ENCODE data around the gene PLEKHM3. TPM values are rescaled to one million over a fixed set of nuclear protein-coding genes. Genes with fewer than 3 reads are reported as not detected.
A peak's percentile ranks its signal among the peaks of the same experiment; 100 is the strongest.

Gene PLEKHM3
- total and polyA plus RNA-seq, 7 donors: 1.2 to 47.9 (median 29.1) TPM

DNA sequence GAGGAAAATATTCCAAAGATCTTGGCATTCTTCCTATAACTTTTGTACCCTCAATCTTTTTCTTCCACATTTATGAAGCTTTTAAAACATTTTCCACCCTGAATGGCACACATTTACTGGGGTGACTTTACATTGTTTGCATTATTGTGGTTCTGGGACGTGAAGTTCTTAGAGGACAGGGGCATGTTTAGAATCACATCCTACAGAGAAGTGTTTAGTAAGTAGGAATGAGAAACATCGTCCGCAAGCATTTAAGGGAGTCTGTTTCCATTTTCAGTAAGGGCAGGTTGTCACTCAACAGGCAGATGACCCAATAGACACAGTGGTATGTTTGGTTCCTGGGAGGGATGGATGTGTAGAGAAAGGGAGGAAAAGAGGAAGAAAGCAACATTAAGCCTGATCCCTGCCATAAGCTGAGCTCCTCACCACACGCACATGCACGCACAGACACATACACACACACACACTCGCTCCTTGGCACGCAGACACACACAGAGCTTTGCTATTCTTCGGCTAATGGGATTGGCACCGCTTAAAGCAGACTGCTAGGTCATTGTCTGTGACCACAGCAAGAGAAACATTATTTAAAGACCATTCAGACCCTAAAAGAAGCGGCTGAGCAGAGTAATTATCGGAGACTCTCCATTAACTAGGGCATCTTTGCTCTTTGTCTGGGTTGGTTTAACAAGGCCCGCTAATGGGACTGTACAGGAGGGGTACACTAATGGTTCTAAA, 14.2 kb upstream of the PLEKHM3 start:
- intact Hi-C loops (cut with DNase I): loop anchor here (1.0 to 5.0 kb wide), 3 partner anchors 217 to 415 kb away; partner anchors contain the start of gene METTL21A
- WGBS, 2 donors: 85 to 90% methylated on average over 12 of the region's 12 CpGs
- H3K27me3 ChIP-seq: no peaks in the 10 kb centered on the region
- no peaks in the 10 kb centered on the region for H3K9me3 ChIP-seq
- no peak for DNase-seq
- no peaks in the 10 kb centered on the region for H3K36me3 ChIP-seq
- H3K4me3 ChIP-seq: peak overlapping the region in 3 of 4 donors; percentile 1 to 18 (median 7)
- peaks cover 0 to 14% (median 0%) of the 10 kb centered on the region in 4 donors for H3K4me1 ChIP-seq
- H3K27ac ChIP-seq: peak overlapping the region in 3 of 4 donors; percentile 67 to 77 (median 77)
- TF ChIP-seq, protein P1, sequence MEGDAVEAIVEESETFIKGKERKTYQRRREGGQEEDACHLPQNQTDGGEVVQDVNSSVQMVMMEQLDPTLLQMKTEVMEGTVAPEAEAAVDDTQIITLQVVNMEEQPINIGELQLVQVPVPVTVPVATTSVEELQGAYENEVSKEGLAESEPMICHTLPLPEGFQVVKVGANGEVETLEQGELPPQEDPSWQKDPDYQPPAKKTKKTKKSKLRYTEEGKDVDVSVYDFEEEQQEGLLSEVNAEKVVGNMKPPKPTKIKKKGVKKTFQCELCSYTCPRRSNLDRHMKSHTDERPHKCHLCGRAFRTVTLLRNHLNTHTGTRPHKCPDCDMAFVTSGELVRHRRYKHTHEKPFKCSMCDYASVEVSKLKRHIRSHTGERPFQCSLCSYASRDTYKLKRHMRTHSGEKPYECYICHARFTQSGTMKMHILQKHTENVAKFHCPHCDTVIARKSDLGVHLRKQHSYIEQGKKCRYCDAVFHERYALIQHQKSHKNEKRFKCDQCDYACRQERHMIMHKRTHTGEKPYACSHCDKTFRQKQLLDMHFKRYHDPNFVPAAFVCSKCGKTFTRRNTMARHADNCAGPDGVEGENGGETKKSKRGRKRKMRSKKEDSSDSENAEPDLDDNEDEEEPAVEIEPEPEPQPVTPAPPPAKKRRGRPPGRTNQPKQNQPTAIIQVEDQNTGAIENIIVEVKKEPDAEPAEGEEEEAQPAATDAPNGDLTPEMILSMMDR (IDR thresholded peaks at IDR 0.05): no peak
- TF ChIP-seq POLR2AphosphoS5 (IDR thresholded peaks at IDR 0.05): no peak
- no peak for TF ChIP-seq EP300 (IDR thresholded peaks at IDR 0.05)
- TF ChIP-seq POLR2A (IDR thresholded peaks at IDR 0.05): no peak

DNA sequence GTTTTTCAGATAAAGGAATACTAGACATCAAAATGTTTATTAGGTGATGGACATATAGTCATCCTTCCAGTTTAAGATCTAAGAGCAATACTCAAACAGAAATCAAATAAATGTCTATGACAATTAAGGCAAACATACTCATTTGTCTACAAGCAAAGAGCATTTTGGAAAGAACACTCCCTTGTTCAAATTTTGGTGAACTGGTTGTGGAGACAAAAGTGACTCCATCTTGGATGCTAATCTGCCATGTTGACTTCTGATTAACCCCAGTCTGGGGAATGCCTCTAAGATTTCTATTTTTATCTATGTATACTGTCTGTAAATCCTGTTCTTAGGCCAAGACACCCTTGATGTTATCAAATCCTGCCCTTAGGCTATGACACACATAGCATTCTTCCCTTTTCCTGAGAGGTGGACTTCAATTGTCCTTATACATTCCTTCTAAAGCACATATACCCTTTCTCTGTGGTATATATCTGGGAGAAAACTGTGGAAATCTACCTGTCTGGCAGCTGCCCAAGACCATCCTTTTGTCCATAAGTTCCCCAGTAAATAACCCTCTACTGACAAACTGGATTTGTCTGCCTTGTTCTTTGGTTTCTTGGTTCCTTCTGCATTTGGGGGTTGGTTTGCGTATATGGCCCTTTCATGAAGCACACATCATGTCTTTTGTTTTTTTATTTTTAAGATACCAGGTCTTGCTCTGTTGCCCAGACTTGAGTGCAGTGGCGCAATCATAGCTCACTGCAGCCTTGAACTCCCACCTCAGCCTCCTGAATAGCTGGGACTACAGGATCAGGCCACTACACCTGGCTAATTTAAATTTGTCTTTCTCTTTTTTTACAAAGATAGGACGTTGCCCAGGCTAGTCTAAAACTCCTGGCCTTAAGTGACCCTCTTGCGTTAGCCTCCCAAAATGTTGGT, 12.5 kb upstream of the PLEKHM3 start:
- Histone ChIP-seq H3K36me3 (no peaks in the 10 kb centered on the region), H3K27me3 (no peaks in the 10 kb centered on the region), H3K9me3 (no peaks in the 10 kb centered on the region), H3K27ac (no peak overlapping the region), H3K4me1 (peaks cover 0 to 14% (median 0%) of the 10 kb centered on the region in 4 donors), H3K4me3 (no peak overlapping the region)
- no peak for DNase-seq
- TF ChIP-seq EP300 (IDR thresholded peaks at IDR 0.05): no peak
- TF ChIP-seq, protein P1 (IDR thresholded peaks at IDR 0.05): no peak
- no peak for TF ChIP-seq POLR2A (IDR thresholded peaks at IDR 0.05)
- TF ChIP-seq POLR2AphosphoS5 (IDR thresholded peaks at IDR 0.05): no peak
- intact Hi-C loops (cut with DNase I): no loop called here
- WGBS, 2 donors: 79 to 81% methylated on average over 4 of the region's 4 CpGs

DNA sequence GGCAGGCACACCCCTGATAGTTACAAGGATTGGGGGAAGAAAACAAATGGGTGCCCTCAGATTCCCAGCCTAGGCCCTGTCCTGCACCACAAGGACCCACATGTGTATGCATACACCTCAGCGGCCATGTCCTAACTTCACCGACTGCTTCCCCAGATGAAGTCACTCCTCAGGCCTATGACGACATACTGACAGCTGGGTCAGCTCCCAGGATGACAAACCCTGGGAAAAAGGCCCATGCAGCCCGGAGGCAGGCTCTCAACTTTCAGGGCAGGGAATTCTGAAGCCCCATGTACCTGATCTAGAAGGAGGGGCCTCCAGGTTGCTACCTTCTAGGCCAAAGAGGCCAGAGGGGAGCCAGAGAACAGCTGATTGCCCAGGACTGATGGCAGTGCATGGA, 11.0 kb upstream of the PLEKHM3 start:
- no peak overlapping the region for H3K27ac ChIP-seq
- WGBS, 2 donors: 68 to 72% methylated on average over 4 of the region's 4 CpGs

DNA sequence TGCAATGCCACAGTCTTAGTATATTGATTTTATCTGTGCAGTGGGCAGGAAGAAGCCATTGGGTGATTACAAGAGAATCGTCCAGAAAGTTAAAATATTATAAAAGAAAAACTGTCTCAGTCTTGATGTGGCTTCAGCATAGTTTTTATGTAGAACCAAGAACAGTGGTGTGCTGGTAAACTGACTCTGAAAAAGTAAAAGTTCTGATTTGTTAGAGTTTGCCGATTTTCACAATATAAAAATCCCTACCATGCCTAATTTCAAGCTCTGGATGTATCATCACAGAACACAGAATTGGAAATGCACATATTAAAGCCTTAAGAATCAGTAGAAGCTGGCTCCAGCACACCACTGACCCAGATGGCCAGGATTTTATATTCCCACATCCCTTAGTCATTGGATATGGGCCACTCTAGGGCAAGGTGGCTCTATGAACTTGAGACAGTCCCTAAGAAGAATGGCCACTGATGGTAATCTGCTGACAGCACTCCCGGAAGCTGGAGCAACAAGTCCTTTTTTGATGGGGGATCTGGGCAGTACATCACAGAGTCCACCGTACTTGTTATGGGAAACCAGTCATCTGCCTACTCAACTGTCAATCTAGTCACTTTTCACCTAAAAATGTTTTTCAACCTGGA, 9.3 kb upstream of the PLEKHM3 start:
- no peak for DNase-seq
- Histone ChIP-seq H3K4me3 (no peak overlapping the region), H3K36me3 (no peaks in the 10 kb centered on the region), H3K27ac (no peak overlapping the region), H3K9me3 (no peaks in the 10 kb centered on the region), H3K27me3 (no peaks in the 10 kb centered on the region), H3K4me1 (peaks cover 0 to 18% (median 0%) of the 10 kb centered on the region in 4 donors)
- 88 to 93% methylated on average over 4 of the region's 4 CpGs for whole genome bisulfite sequencing, 2 donors
- TF ChIP-seq POLR2AphosphoS5 (IDR thresholded peaks at IDR 0.05): no peak
- no peak for TF ChIP-seq POLR2A (IDR thresholded peaks at IDR 0.05)
- TF ChIP-seq EP300 (IDR thresholded peaks at IDR 0.05): no peak
- TF ChIP-seq, protein P1 (IDR thresholded peaks at IDR 0.05): no peak
- intact Hi-C loops (cut with DNase I): loop anchor here (5.0 kb wide), 1 partner anchor 507 kb away; the partner anchor contains the start of gene CREB1

More for the DNA sequence above, 11.0 kb upstream of the PLEKHM3 start:
- no peak for DNase-seq
- no peak for TF ChIP-seq POLR2A (IDR thresholded peaks at IDR 0.05)
- no peak for TF ChIP-seq POLR2AphosphoS5 (IDR thresholded peaks at IDR 0.05)
- TF ChIP-seq, protein P1 (IDR thresholded peaks at IDR 0.05): no peak
- TF ChIP-seq EP300 (IDR thresholded peaks at IDR 0.05): no peak
- H3K27me3 ChIP-seq: no peaks in the 10 kb centered on the region
- intact Hi-C loops (cut with DNase I): no loop called here
- no peaks in the 10 kb centered on the region for H3K9me3 ChIP-seq
- H3K4me3 ChIP-seq: no peak overlapping the region
- H3K4me1 ChIP-seq: peaks cover 0 to 27% (median 0%) of the 10 kb centered on the region in 4 donors
- H3K36me3 ChIP-seq: no peaks in the 10 kb centered on the region
